ENCODE results near the gene PELO.
"Not testable (repeated sequence)": the region's sequence is repeated elsewhere in the genome, so short reads cannot be mapped to it uniquely, and the experiment has no call there.

The PELO gene, protein sequence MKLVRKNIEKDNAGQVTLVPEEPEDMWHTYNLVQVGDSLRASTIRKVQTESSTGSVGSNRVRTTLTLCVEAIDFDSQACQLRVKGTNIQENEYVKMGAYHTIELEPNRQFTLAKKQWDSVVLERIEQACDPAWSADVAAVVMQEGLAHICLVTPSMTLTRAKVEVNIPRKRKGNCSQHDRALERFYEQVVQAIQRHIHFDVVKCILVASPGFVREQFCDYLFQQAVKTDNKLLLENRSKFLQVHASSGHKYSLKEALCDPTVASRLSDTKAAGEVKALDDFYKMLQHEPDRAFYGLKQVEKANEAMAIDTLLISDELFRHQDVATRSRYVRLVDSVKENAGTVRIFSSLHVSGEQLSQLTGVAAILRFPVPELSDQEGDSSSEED

GRCh38 chr5:52787600-52788504 lies at the start of gene PELO, which contains the start of gene ITGA1:
PELO (plus strand) TSS chr5:52787916; CDS start chr5:52800395, 12,479 bp downstream.
ITGA1 (plus strand) TSS chr5:52787916; CDS start chr5:52788354, 438 bp downstream.
- DNase-seq (ENCODE audit: low read depth in 2 of 2, low spot score in 1 of 2), result peak in 1 of 2 donors; percentile 31

- no peak for DNase-seq (ENCODE audit: low read depth in 2 of 2, low spot score in 1 of 2)
Observed at GRCh38 chr5:52738095-52738506, 49.6 kb upstream of the PELO start.

DNA sequence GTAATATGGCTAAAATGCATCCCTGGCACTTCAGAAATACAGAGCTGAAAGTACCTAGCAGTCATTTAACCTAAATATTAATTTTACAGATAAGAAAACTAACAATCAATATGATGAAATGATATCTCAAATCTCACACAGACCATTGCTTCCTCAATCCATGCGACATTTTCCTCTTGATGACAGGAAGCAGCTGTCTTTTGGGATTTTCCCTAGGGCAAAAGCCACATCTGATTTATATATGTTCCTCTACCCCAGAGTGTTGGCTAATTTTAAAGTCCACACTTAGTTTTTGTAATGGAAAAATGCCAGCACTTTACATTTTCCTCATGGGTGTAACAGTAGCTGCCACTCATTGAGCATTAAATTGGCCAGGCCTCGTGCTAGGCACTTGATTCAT lies 47.7 kb upstream of the PELO start:
- DNase-seq (ENCODE audit: low read depth in 2 of 2, low spot score in 1 of 2), result no peak

- no peak for DNase-seq (ENCODE audit: low read depth in 2 of 2, low spot score in 1 of 2)
Observed at GRCh38 chr5:52743012-52743411, 44.7 kb upstream of the PELO start.

GRCh38 chr5:52743529-52743928 lies 44.2 kb upstream of the PELO start:
- no peak for DNase-seq (ENCODE audit: low read depth in 2 of 2, low spot score in 1 of 2)

GRCh38 chr5:52743970-52744369 lies 43.7 kb upstream of the PELO start:
- DNase-seq (ENCODE audit: low read depth in 2 of 2, low spot score in 1 of 2), result peak in 1 of 2 donors; percentile 4

GRCh38 chr5:52744867-52745458 lies 42.8 kb upstream of the PELO start:
- not testable (repeated sequence) for DNase-seq (ENCODE audit: low read depth in 2 of 2, low spot score in 1 of 2)

DNA sequence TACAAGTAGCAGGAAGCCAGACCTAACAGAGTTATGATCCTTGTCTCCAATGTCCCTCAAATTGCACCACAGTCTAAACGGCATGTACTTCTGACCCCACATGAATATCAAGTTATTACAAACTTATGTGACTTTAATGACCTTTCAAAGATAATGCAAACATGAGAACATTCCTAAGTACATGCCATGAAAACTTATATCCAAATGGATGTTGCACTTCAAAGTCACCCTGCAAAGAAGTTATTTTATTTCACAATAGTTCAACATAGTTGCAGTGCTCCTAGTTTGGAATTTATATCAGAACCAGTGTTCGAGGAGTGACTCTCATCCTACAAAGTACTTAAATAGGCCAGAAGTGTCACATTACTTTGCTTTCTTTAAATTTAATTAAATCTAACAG lies 41.2 kb upstream of the PELO start:
- DNase-seq (ENCODE audit: low read depth in 2 of 2, low spot score in 1 of 2), result no peak

- no peak for DNase-seq (ENCODE audit: low read depth in 2 of 2, low spot score in 1 of 2)
Observed at GRCh38 chr5:52748590-52748989, 39.1 kb upstream of the PELO start.

DNA sequence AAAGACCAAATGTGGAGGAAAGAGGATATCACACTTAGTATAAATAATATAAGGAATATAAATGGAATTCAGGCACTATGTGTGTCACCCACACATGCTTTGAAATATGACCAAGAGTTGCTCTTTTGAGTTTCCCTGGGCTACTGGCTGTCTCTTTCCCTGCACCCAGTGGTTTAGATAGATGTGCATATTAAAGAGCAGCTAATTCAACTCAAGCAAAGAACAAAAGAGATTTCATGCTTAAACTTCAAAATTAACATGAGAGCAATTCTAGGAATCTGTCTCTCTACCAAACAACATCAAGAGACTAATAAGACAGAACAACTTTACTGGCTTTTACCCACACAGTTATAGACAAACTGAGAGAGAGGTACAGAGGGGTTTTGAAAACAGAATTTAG lies 38.0 kb upstream of the PELO start:
- no peak for DNase-seq (ENCODE audit: low read depth in 2 of 2, low spot score in 1 of 2)

DNA sequence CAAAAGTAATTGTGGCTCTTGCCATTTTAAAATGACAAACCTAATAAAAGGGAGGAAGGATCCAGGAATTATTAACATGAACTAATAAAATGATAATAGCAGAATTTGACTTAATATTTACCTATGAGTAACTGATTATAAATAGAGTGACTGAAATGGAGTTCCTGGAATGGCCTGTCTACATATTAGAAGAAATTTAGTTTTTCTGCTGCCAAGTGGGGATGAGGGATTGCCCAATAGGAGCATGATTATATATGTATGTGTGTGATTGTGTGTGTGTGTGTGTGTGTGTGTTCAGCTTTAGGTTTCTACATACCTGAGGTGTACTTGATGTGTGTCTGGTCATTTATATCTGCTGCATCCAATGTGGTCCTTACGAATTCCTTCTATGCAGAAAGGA lies 36.6 kb upstream of the PELO start:
- DNase-seq (ENCODE audit: low read depth in 2 of 2, low spot score in 1 of 2), result no peak

GRCh38 chr5:52754051-52754450 lies 33.7 kb upstream of the PELO start:
- DNase-seq (ENCODE audit: low read depth in 2 of 2, low spot score in 1 of 2), result no peak

- no peak for DNase-seq (ENCODE audit: low read depth in 2 of 2, low spot score in 1 of 2)
Observed at GRCh38 chr5:52757527-52757926, 30.2 kb upstream of the PELO start.

DNA sequence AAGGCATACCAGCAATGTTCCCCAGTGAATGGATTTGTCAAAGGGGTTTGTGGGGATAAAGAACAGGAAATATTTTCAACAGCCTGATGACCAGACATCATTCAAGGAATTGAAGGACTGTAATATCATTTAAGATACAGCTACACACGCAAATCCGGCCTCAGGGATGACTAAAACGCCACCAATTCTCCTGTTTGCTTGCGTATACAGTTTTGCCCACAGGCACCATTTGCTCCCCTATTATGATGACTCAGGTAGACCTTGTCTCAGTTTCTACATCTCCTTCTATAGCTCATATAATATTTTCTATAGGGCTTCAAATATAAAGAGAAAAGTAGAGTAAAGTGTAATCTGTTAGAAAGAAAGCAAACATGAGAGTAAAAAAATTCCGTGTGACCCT lies 29.7 kb upstream of the PELO start:
- DNase-seq (ENCODE audit: low read depth in 2 of 2, low spot score in 1 of 2), result no peak

DNA sequence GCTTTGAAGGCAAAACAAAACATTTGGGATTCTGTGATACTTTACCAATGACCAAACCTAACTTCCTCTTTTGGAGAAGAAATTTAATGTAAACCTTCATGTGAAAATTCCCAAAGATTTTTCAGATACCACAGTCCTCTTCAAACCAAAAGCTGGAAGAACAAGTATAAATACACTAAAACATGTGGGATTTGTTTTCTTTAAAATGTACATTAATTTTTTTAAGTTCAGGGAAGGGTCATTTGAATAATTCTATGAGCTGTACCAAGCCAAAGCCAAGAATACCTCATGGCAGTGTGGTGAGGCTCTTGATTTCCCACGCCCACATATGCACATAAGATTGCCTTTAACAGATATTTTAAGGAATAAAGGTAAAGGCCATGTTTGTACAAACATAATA lies 28.4 kb upstream of the PELO start:
- no peak for DNase-seq (ENCODE audit: low read depth in 2 of 2, low spot score in 1 of 2)

DNA sequence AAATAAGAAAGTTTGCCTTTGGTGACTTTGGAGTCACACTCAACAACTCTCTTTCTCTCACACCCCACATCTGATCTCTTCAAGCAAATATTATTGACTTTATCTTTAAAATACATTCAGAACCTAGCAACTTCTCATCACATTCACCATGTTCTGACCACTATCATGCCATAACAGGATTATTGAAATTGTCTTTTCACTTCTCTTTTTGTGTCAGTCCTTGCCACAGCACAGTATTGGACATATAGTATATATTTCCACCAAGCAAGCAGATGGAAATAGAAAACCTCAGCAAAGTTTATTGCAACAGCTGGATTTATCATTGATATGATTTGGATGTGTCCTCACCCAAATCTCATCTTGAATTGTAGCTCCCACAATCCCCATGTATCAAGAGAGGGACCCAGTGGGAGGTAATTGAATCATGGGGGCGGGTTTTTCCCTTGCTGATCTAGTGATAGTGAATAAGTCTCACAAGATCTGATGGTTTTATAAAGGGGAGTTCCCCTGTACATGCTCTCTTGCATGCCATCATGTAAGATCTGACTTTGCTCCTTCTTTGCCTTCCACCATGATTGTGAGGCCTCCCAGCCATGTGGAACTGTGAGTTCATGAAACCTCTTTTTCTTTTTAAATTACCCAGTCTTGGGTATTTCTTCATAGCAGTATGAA lies 26.9 kb upstream of the PELO start:
- no peak for DNase-seq (ENCODE audit: low read depth in 2 of 2, low spot score in 1 of 2)

GRCh38 chr5:52767217-52767743 lies 20.4 kb upstream of the PELO start:
- no peak for DNase-seq (ENCODE audit: low read depth in 2 of 2, low spot score in 1 of 2)

DNA sequence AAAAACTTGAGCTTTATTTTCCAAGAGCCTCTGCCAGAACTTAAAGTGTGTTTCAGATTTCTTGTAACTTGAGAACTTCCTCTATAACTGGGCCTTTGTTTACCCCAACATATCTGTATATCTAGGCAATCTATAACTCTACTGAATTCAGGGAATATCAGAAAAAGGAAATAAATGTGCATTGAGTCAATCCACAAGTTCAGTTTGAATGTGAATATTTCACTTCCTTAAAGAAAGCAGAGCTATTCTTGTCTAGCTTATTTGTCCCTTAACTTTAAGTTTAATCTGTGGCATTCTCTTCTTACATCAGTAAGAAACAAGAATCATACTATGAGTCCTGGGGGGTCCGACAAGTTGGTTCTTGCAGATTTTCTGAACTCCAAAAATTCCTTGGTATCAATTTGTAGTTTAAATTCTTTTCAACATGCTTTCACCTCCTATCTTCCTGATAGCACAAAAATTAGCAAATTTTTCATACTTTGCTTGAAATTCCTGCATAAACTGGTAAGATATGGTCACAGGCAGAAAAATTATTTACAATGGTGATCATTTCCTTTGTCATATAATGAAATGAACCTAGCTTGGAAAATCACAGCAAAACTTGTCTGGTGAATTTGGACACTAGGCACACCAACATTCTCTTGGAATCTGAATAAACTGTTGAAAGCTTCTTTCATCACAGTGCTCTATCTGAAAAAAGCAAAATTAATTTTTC lies 19.8 kb upstream of the PELO start:
- no peak for DNase-seq (ENCODE audit: low read depth in 2 of 2, low spot score in 1 of 2)

DNA sequence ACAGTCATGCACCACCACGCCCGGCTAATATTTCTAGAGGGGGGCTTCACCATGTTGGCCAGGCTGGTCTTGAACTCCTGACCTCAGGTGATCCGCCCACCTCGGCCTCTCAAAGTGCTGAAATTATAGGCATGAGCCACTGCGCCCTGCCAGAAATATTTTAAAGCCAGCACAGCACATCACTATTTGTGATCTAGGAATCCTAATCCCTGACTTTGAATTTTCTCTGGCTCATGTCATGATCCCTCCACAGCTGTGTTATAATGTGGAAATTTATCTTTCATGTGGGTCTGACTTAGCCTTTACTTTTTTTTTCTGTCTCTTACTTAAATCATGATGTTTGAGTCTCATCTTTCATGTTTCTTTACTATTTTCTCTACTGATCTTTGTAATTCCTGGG lies 18.7 kb upstream of the PELO start:
- no peak for DNase-seq (ENCODE audit: low read depth in 2 of 2, low spot score in 1 of 2)

DNA sequence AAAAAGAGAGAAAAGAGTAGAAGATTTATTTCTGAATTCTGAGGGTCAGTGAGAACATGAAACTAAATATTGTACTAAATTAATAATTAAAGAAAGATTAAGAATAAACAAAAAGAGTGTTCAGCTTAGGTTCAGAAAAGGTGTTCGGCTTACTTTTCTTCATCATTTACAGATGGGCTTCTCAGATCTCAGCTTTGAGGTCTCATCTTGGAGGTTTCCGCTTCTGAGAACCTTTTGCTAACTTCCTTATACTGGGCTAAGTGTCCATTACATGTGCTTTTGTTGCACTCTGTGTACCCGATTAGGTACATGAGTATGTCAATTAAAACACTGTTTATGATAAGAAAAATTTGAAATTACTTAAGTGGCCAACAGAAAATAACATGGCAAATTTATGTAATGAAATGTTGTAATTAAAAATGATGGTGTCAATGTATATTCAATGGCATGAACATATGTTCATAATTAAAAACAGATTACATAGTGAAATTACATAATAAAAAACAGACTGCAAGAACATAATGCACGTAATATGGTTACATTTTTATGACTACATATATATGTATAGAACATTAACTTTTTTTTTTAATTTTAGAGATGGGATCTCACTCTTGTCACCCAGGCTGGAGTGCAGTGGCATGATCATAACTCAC lies 17.3 kb upstream of the PELO start:
- DNase-seq (ENCODE audit: low read depth in 2 of 2, low spot score in 1 of 2), result no peak

Data from stimulated activated CD8-positive, alpha-beta memory T cell treated with anti-CD3 and anti-CD28 coated beads, Interleukin-4, amount 100 ng/mL, for 4 hours (primary cell).